HG03565 (cell line): ENCODE data around the gene ZSCAN18.

Experiments used
- ATAC-seq: cut with Tn5 transposase; IDR thresholded peaks from one replicate; pipeline ENCODE4 v1.9.1; 2021; ENCODE audit warnings: mild to moderate bottlenecking, moderate library complexity; ENCODE audit not compliant: unreplicated experiment

Gene ZSCAN18

GRCh38 chr19:58086825-58087710 is 11.0 kb downstream of the ZSCAN18 start:
- no peak for ATAC-seq

DNA sequence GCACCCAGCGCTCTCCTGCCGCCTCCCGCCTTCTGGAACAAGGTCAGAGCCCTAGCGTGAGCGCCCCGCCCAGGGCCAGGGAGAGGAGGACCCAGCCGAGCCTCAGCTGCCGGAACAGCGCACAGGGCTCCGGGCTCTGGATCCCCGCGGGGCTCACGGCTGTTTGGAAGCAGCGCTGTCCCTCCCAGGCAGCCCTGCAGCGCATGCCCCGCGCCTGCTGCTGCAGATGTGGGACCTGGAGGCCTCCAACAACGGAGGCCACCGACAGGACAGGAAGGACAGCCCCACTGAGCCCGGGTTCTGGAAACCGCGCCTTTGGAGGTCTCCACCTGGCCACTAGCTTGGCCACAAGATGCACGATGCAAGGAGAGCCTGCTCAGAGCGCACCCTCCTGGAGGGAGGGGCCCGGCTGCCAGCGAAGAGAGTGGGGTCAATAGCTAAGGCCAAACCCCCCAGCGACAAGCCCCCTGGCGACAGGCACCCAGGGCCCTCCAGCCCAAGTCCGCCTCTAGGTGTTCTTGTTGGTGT is 12.6 kb downstream of the ZSCAN18 start:
- no peak for ATAC-seq

DNA sequence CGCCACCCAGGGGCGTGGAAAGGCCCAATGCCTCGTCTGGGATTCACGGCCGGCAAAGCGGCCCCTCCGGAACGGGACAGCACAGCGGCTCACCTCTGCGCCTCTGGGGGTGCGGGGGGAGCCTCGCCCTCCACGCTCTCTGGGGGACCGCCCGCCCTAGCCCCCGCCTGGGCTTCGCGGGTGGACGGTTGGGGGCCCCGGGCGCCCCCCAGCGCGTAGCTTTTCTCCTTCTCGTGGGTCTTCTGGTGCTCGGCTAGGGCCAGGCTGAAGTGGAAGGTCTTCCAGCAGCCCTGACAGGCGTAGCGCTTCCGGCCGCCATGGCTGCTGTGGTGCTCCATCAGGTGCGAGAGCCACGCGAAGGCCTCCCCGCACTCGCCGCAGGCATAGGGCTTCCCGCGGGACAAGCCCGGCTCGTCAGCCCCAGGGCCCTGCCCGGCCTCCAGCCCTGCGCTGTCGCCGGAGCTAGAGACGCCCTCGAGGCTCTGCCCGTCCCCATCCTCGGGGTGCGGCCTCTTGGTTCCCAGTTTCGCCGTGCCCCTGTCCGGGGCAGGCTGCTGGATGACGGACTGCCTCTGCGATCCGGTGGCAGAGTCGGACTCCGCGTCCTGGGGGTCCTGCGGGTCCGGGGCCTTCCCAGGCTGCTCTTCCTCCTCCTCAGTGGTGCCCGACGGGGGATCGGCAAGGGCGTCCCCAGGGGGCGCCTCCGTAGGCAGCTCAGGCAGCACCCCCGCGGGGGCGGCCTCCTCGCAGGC is 13.3 kb downstream of the ZSCAN18 start:
- ATAC-seq: no peak

DNA sequence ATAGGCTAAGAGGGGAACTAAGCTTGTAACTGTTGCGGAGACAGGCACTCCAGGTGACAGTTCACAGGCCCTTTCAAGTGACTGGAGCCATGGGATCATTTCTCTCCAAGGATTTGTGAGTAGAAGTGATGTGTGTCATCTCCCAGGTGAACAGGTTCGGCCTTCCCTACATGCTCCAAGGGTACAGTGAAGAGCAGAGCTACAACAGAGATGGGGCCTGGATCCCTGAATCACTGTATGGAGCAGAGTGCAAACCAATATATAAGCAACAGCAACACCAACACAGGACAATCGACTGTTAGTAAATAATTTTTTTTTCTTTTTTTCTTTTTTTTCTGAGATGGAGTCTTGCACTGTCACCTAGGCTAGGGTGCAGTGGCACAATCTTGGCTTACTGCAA is 15.0 kb downstream of the ZSCAN18 start:
- ATAC-seq: no peak

DNA sequence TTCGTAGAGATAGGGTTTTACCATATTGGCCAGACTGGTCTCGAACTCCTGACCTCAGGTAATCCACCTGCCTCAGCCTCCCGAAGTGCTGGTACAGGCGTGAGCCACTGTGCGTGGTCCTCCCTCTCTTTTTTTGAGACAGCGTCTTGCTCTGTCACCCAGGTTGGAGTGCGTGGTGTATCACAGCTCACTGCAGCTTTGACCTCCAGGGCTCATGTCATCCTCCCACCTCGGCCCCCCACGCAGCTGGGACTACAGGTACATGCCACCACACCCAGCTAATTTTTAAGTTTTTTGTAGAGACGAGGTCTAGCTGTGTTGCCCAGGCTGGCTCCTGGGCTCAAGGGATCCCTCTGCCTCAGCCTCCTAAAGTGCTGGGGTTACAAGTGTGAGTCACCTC is 18.2 kb downstream of the ZSCAN18 start:
- no peak for ATAC-seq

DNA sequence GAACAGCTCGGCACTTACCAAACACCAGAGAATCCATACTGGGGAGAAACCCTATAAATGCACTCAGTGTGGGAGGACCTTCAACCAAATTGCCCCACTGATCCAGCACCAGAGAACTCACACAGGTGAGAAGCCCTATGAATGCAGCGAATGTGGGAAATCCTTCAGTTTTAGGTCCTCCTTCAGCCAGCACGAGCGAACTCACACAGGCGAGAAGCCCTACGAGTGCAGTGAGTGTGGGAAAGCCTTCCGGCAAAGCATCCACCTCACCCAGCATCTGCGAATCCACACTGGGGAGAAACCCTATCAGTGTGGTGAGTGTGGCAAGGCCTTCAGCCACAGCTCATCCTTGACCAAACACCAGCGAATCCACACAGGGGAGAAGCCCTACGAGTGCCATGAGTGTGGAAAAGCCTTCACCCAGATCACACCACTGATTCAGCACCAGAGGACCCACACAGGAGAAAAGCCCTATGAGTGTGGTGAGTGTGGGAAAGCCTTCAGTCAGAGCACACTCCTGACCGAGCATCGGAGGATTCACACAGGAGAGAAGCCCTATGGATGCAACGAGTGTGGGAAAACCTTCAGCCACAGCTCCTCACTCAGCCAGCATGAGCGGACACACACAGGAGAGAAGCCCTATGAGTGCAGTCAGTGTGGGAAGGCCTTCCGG is 30.7 kb downstream of the ZSCAN18 start:
- ATAC-seq: no peak

DNA sequence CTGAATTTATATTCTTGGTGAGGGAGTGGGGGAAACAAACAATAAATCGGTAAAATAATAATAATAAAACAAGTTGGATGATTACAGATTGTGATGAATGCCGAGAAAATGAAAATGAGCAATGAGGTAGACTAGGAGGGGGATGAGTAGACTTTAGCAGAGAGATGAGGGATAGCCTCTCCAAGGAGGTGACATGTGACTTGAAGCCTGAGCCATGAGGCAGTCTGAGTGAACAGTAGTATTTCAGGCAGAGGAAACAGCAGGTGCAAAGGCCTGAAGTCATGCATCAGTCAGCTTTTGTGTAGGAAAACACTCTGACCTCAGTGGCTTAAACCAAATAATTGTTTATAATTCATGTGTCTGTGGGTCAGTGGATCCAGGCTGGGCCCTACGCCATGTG is 34.3 kb downstream of the ZSCAN18 start:
- ATAC-seq: no peak

GRCh38 chr19:58060231-58060630 is 37.8 kb downstream of the ZSCAN18 start:
- ATAC-seq: no peak

GRCh38 chr19:58059671-58060078 is 38.4 kb downstream of the ZSCAN18 start:
- no peak for ATAC-seq

GRCh38 chr19:58059003-58059670 is 38.9 kb downstream of the ZSCAN18 start, which contains the start of gene ZNF135:
Gene ZNF135, plus strand, starts transcription at chr19:58059282. Its CDS starts 721 bp downstream, at chr19:58060003.
- no peak for ATAC-seq

GRCh38 chr19:58058467-58058866 is 39.6 kb downstream of the ZSCAN18 start:
- no peak for ATAC-seq

GRCh38 chr19:58056861-58057260 is 41.2 kb downstream of the ZSCAN18 start:
- no peak for ATAC-seq

DNA sequence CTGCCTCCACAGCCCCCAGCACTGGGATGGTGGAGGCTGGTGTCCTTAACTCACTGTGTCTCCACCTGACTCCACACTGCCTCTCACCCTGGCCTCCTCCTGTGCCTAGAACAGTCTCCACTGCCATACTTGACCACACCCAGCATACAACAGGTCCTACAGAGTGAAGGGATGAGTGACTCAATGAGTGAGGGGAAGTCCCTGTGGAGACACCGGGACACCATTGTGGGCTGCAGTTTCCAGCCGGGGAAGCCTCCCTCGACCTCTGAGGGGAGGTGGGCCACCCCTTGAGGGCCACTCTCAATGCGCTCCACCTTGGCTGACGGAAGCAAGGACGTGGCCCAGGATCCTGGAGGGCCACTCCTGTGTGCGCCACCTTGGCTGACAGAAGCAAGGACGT is 41.8 kb downstream of the ZSCAN18 start:
- no peak for ATAC-seq

GRCh38 chr19:58054901-58055874 is 42.8 kb downstream of the ZSCAN18 start:
- no peak for ATAC-seq

DNA sequence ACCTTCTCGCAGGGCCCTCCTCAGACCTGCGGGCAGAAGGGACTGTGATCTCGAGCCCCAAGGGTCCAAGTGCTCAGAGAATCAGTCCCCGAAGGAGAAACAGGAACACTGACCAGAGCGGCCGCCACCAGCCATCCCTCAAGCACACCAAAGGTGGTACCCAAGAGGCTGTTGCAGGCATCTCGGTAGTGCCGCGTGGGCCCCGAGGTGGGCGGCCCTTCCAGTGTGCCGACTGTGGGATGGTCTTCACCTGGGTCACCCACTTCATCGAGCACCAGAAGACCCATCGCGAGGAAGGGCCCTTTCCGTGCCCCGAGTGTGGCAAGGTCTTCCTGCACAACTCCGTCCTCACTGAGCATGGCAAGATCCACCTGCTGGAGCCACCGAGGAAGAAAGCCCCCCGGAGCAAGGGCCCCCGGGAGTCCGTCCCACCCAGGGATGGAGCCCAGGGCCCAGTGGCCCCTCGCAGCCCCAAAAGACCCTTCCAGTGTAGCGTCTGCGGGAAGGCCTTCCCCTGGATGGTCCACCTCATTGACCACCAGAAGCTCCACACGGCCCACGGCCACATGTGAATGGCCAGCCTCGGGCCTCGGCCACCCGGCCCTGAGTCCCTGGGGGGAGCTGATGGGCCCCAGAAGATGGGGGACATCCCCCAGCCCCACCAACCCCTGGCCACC is 44.4 kb downstream of the ZSCAN18 start:
- ATAC-seq: no peak

GRCh38 chr19:58052256-58052655 is 45.8 kb downstream of the ZSCAN18 start:
- ATAC-seq: no peak

- no peak for ATAC-seq
Observed at GRCh38 chr19:58047672-58048071, 50.4 kb downstream of the ZSCAN18 start.

- no peak for ATAC-seq
Observed at GRCh38 chr19:58046856-58047255, 51.2 kb downstream of the ZSCAN18 start.
